Stomach (tissue), 9 donors: ENCODE data around the gene CRYZ. TPM values are rescaled to one million over a fixed set of nuclear protein-coding genes. Genes with fewer than 3 reads are reported as not detected.

Experiments used
- DNase-seq, 2 donors: peaks; one replicate each; pipeline versions ENCODE4 v3.0.0 to v3.0.0-alpha.2; 2013 to 2019
- H3K27ac ChIP-seq, 5 donors: fragments of 200-600 bp in 4 of 5; sonication (generic) in 4 of 5; one replicate each; pipeline ENCODE4 v1.5.1; 2013 to 2019; ENCODE audit warnings: mild to moderate bottlenecking in 1 of 5, moderate library complexity in 1 of 5
- H3K27me3 ChIP-seq, 3 donors: fragments of 200-600 bp; sonication (generic); one replicate each; pipeline ENCODE4 v1.5.1; 2017 to 2019; ENCODE audit warnings: mixed run types in 1 of 3
- H3K36me3 ChIP-seq, 4 donors: fragments of 200-600 bp; sonication (generic); 1 replicate in 3 of 4; 2 replicates in 1 of 4; pipeline ENCODE4 v1.5.1; 2016 to 2019
- H3K4me1 ChIP-seq, 4 donors: fragments of 200-600 bp; sonication (generic); one replicate each; pipeline ENCODE4 v1.5.1; 2016 to 2019
- H3K4me3 ChIP-seq, 4 donors: fragments of 200-600 bp; sonication (generic) in 3 of 4; one replicate each; pipeline ENCODE4 v1.5.1; 2016 to 2019; ENCODE audit warnings: mild to moderate bottlenecking in 1 of 4
- H3K9me3 ChIP-seq, 4 donors: fragments of 200-600 bp; sonication (generic); one replicate each; pipeline ENCODE4 v1.5.1; 2016 to 2019
- EP300 ChIP-seq: sonication (generic); formaldehyde crosslinking; IDR thresholded peaks from one replicate; pipeline ENCODE4 v1.6.1; 2017; ENCODE audit warnings: antibody characterized with exemption
- POLR2A ChIP-seq, 4 donors: fragments of 450-650 bp; IDR thresholded peaks; one replicate each; pipeline ENCODE4 v1.6.1; 2016; ENCODE audit warnings: antibody characterized with exemption in 4 of 4, control low read depth in 2 of 4, mild to moderate bottlenecking in 1 of 4, moderate library complexity in 1 of 4
- POLR2AphosphoS5 ChIP-seq, 3 donors: sonication (generic); formaldehyde crosslinking; IDR thresholded peaks; one replicate each; pipeline ENCODE4 v1.6.1; 2016; ENCODE audit warnings: antibody characterized with exemption in 3 of 3
- WGBS, 5 donors: extraction: QIAGEN DNeasy Blood & Tissue Kit in 3 of 5; methylation state at CpG; one replicate each; pipeline versions ENCODE4 v1.1.5 to v1.1.7; 2013 to 2018; 5-methylcytosine and 5-hydroxymethylcytosine counted together
- intact Hi-C: fragments of 100-400 bp; cut with DNase I; formaldehyde crosslinking; loops from one replicate; pipeline ENCODE4 v1.15.1; 2023; ENCODE audit warnings: low total_unique reads
- polyA plus RNA-seq, 3 donors: library from polyadenylated mRNA; stranded (reverse); fragments of 200-250 nt; gene quantifications; one replicate each; pipeline ENCODE4 v1.2.3, GENCODE V29; 2013
- total RNA-seq, 5 donors: library from RNA; depleted of rRNA; stranded (reverse); fragments of >200 nt; gene quantifications; one replicate each; pipeline versions ENCODE4 v1.1.0 to v1.2.3, GENCODE V29; 2014 to 2016
- TF ChIP-seq, protein P1 (sequence below), 7 experiments: fragments of 450-650 bp in 4 of 7; fragments of 200-600 bp in 3 of 7; sonication (generic) in 3 of 7; IDR thresholded peaks; one replicate each; pipeline ENCODE4 v1.5.1; 2016 to 2019; ENCODE audit warnings: antibody characterized with exemption in 7 of 7, control low read depth in 2 of 7, mild to moderate bottlenecking in 1 of 7
- donor health status: healthy with polysubstance abuse.
- donor health status: Bipolar disorder and iron deficiency.
- donor health status: healthy.

The CRYZ gene
- total and polyA plus RNA-seq, 8 donors, result 14.2 to 74.5 (median 35.0) TPM

DNA sequence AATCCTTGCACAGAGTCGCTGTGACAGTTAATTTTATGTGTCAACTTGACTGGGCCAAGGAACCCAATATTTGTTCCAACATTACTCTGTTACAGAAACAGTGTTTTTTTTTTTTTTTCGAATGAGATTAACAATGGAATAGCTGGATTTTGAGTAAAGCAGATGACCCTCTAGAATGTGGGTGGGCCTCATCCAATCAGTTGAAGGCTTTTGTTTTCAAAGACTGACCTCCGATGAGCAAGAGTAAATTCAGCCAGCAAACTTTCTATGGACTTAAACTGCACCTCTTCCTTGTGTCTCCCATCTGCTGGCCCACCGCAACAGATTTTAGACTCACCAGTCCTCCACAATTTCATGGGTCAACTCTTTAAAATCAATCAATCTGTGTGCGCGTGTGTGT is 17.0 kb downstream of the CRYZ start:
- Histone ChIP-seq H3K27ac (no peak overlapping the region), H3K4me1 (peaks cover 0 to 31% (median 10%) of the 10 kb centered on the region in 4 donors), H3K9me3 (no peaks in the 10 kb centered on the region), H3K27me3 (no peaks in the 10 kb centered on the region), H3K4me3 (no peak overlapping the region), H3K36me3 (peaks cover 17 to 97% (median 93%) of the 10 kb centered on the region in 4 donors)
- intact Hi-C loops, result no loop called here
- DNase-seq, result no peak
- TF ChIP-seq, protein P1, sequence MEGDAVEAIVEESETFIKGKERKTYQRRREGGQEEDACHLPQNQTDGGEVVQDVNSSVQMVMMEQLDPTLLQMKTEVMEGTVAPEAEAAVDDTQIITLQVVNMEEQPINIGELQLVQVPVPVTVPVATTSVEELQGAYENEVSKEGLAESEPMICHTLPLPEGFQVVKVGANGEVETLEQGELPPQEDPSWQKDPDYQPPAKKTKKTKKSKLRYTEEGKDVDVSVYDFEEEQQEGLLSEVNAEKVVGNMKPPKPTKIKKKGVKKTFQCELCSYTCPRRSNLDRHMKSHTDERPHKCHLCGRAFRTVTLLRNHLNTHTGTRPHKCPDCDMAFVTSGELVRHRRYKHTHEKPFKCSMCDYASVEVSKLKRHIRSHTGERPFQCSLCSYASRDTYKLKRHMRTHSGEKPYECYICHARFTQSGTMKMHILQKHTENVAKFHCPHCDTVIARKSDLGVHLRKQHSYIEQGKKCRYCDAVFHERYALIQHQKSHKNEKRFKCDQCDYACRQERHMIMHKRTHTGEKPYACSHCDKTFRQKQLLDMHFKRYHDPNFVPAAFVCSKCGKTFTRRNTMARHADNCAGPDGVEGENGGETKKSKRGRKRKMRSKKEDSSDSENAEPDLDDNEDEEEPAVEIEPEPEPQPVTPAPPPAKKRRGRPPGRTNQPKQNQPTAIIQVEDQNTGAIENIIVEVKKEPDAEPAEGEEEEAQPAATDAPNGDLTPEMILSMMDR (IDR thresholded peaks at IDR 0.05), result no peak
- TF ChIP-seq POLR2A (IDR thresholded peaks at IDR 0.05), result no peak
- TF ChIP-seq POLR2AphosphoS5 (IDR thresholded peaks at IDR 0.05), result no peak
- no peak for TF ChIP-seq EP300
- WGBS, 5 donors, result 82 to 97% (median 93%) methylated on average over 6 of the region's 6 CpGs

DNA sequence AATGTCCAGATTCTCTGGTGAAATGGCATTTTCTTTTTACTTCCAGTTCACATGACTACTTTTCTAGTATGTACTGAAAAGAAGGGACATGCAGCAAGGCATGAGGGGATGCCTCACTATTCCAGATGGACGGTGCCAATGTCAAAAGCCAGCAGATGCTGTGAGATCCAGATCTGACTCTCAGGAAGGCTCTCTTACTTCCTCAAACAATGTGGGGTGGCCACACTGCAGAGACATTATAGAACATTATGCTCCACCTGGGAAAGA is 17.7 kb downstream of the CRYZ start:
- Histone ChIP-seq H3K4me1 (peaks cover 0 to 31% (median 10%) of the 10 kb centered on the region in 4 donors), H3K27me3 (no peaks in the 10 kb centered on the region), H3K36me3 (peaks cover 15 to 97% (median 91%) of the 10 kb centered on the region in 4 donors), H3K27ac (peak overlapping the region in 1 of 5 donors; percentile 51), H3K9me3 (no peaks in the 10 kb centered on the region), H3K4me3 (no peak overlapping the region)
- WGBS, 5 donors, result 76 to 100% (median 84%) methylated on average over 1 of the region's 1 CpG
- intact Hi-C loops, result no loop called here
- DNase-seq, result no peak
- TF ChIP-seq POLR2AphosphoS5 (IDR thresholded peaks at IDR 0.05) (no peak), POLR2A (IDR thresholded peaks at IDR 0.05) (no peak), EP300 (no peak)
- TF ChIP-seq, protein P1 (IDR thresholded peaks at IDR 0.05), result no peak

DNA sequence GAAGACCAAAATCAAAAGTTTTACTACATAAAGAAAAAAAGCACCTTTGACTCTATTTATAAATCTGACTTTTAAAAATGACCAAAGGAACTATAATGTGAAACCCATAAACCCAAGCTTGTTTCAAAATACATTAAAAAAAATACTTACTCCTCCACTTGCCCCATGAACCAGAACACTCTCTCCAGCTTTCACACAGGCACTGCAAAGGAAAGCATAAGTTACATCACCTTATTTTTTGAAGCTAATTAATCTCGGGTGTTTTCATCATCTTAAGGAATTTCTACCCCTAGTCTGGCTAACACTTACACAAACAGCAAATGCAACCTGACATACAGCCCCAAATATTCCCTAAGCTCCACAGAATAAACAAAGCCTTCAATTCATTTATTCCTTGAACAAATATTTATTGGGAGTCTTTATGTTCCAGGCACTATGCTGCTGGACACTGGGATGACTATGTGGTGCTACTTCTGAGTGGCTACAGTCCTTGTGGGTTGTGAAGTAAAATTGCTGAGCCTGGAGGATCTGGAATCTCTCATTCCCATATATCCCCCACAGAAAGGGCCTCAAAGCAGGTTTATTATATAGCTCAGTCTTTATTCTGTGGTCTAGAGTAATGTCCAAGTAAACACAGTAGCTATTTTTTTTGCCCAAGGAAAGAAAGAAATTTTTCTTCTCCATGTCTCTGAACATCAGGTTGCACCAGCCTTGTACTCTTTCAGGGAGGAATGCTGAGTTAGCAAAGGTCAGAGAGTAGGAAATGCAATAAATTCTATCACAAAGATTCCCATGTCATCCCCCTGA is 18.2 kb downstream of the CRYZ start:
- TF ChIP-seq, protein P1 (IDR thresholded peaks at IDR 0.05), result no peak
- TF ChIP-seq POLR2AphosphoS5 (IDR thresholded peaks at IDR 0.05) (no peak), EP300 (no peak), POLR2A (IDR thresholded peaks at IDR 0.05) (no peak)
- Histone ChIP-seq H3K27ac (peak overlapping the region in 1 of 5 donors; percentile 51), H3K36me3 (peaks cover 12 to 97% (median 92%) of the 10 kb centered on the region in 4 donors), H3K27me3 (no peaks in the 10 kb centered on the region), H3K4me3 (no peak overlapping the region), H3K9me3 (no peaks in the 10 kb centered on the region), H3K4me1 (peaks cover 0 to 31% (median 10%) of the 10 kb centered on the region in 4 donors)
- no peak for DNase-seq
- 42 to 56% (median 52%) methylated on average over 1 of the region's 1 CpG for WGBS, 5 donors
- intact Hi-C loops, result no loop called here

DNA sequence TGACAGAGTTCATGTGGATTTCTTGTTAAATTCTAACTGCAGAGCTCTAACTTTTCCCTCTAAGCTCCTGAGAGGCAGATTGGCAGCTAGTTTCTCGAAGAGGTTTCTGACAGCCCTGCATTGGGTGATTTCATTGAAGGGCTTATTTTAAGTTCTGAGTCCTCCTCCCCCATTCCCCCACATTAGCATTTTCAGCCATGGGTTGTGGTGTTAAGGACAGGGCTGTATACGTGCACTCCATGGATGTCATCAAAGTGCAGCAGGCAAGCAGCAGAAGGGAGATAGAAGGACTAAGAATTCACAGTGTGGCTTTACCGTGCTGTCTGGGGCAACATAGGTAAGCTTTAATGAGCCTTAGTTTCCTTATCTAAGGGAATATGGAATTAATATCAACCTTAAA is 19.0 kb downstream of the CRYZ start:
- TF ChIP-seq POLR2A (IDR thresholded peaks at IDR 0.05) (no peak), EP300 (no peak), POLR2AphosphoS5 (IDR thresholded peaks at IDR 0.05) (no peak)
- TF ChIP-seq, protein P1 (IDR thresholded peaks at IDR 0.05), result no peak
- Histone ChIP-seq H3K4me3 (no peak overlapping the region), H3K4me1 (peaks cover 0 to 31% (median 10%) of the 10 kb centered on the region in 4 donors), H3K9me3 (no peaks in the 10 kb centered on the region), H3K27me3 (no peaks in the 10 kb centered on the region), H3K27ac (peak overlapping the region in 1 of 5 donors; percentile 51), H3K36me3 (peaks cover 12 to 97% (median 92%) of the 10 kb centered on the region in 4 donors)
- DNase-seq, result no peak
- WGBS, 5 donors, result 82 to 95% (median 86%) methylated on average over 3 of the region's 3 CpGs
- intact Hi-C loops, result no loop called here
